PC-9 (cell line): Measurements from ENCODE around the gene ZNF417. TPM values are rescaled to one million over a fixed set of nuclear protein-coding genes. Genes with fewer than 3 reads are reported as not detected.

Experiments
- BruUV-seq: library from RNA; stranded (reverse); fragments of 400-500 nt; replicated peaks from 2 replicates; lab custom pipeline; 2021; lab: Mats Ljungman, UMichigan
- CTCF ChIA-PET: fragments of 300-600 bp; sonication (Branson Sonifier 250); formaldehyde crosslinking; loops from one replicate; lab custom pipeline; 2022; ENCODE audit warnings: antibody characterized with exemption; lab: Charles Lee
- POLR2A ChIA-PET: fragments of 300-600 bp; sonication (Branson Sonifier 250); formaldehyde crosslinking; loops from one replicate; lab custom pipeline; 2022; ENCODE audit warnings: antibody characterized with exemption; ENCODE audit not compliant: unreplicated experiment; lab: Charles Lee
- DNase-seq, 2 experiments: peaks; one replicate each; pipeline versions ENCODE4 v3.0.0 to v3.0.0-alpha.2; 2015 to 2022; ENCODE audit warnings: mixed read lengths in 1 of 2
- H2AFZ ChIP-seq: fragments of 200-600 bp; sonication (generic); 2 replicates; pipeline ENCODE4 v1.8.1; 2017; ENCODE audit warnings: antibody characterized with exemption
- H3F3A ChIP-seq: fragments of 200-600 bp; sonication (generic); 2 replicates; pipeline ENCODE4 v1.8.1; 2017; ENCODE audit warnings: antibody characterized with exemption, mild to moderate bottlenecking, low read depth; ENCODE audit not compliant: insufficient read depth
- H3K27ac ChIP-seq: fragments of 200-600 bp; sonication (generic); 2 replicates; pipeline ENCODE4 v1.6.1; 2016; ENCODE audit warnings: mixed run types
- H3K27me3 ChIP-seq: fragments of 200-600 bp; sonication (generic); 2 replicates; pipeline ENCODE4 v1.6.1; 2016; ENCODE audit warnings: low read depth, mixed run types; ENCODE audit not compliant: insufficient read depth
- H3K36me3 ChIP-seq: fragments of 200-600 bp; sonication (generic); 2 replicates; pipeline ENCODE4 v1.6.1; 2016; ENCODE audit warnings: low read depth, mixed run types
- H3K4me1 ChIP-seq: fragments of 200-600 bp; sonication (generic); replicated peaks from 2 replicates; pipeline ENCODE4 v1.6.1; 2016; ENCODE audit warnings: mixed run types; ENCODE audit not compliant: insufficient read depth
- H3K4me2 ChIP-seq: fragments of 200-600 bp; sonication (generic); 2 replicates; pipeline ENCODE4 v1.6.1; 2017; ENCODE audit warnings: mixed run types
- H3K4me3 ChIP-seq: fragments of 200-600 bp; sonication (generic); 2 replicates; pipeline ENCODE4 v1.6.1; 2016; ENCODE audit warnings: mixed run types
- H3K79me2 ChIP-seq: fragments of 200-600 bp; sonication (generic); 2 replicates; pipeline ENCODE4 v1.6.1; 2017; ENCODE audit warnings: low read depth, mixed run types
- H3K9me2 ChIP-seq: fragments of 200-600 bp; sonication (generic); 2 replicates; pipeline ENCODE4 v1.8.1; 2017; ENCODE audit warnings: mild to moderate bottlenecking; ENCODE audit not compliant: insufficient read depth
- H3K9me3 ChIP-seq: fragments of 200-600 bp; sonication (generic); 2 replicates; pipeline ENCODE4 v1.8.1; 2016; ENCODE audit warnings: low read depth; ENCODE audit not compliant: insufficient read depth
- H4K20me1 ChIP-seq: fragments of 200-600 bp; sonication (generic); 2 replicates; pipeline ENCODE4 v1.8.1; 2017; ENCODE audit not compliant: insufficient read depth
- CTCF ChIP-seq: fragments of 200-600 bp; sonication (generic); conservative IDR thresholded peaks from 2 replicates; pipeline ENCODE4 v1.6.1; 2017; ENCODE audit warnings: mixed run types, antibody characterized with exemption, mild to moderate bottlenecking, moderate library complexity
- EZH2 ChIP-seq: fragments of 200-600 bp; sonication (generic); IDR thresholded peaks from 2 replicates; pipeline ENCODE4 v1.8.0; 2017; ENCODE audit warnings: antibody characterized with exemption, low read depth
- intact Hi-C: fragments of 100-400 bp; cut with micrococcal nuclease; formaldehyde crosslinking; loops from one replicate; pipeline ENCODE4 v1.10.0; 2022; ENCODE audit not compliant: unreplicated experiment
- total RNA-seq: library from RNA; stranded (reverse); gene quantifications from 2 replicates; pipeline ENCODE4 v1.2.3, GENCODE V29; 2021

The ZNF417 gene
- total RNA-seq, 1 experiment from 2014 or later = 19.6 TPM

DNA sequence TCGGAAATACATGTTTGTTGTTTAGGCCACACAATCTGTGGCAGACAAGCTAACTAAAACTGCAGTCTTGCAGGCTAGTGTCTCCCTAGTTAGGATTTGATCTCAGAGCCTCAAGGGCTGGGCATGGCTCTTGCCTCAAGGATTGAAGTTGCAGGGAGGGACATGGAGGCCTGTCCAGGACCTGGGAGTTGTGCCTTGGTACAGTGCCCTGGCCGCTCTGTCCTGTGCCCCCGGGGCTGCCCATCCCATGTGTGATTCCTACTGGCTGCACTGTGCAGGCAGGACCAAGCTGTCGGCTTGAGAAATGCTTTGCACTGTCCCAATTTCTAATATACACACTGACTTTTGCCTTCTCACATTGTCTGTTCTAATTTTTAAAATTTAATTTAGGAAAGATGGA, 38.6 kb upstream of the ZNF417 start:
- Histone ChIP-seq H3F3A (no peaks in the 10 kb centered on the region), H3K36me3 (no peaks in the 10 kb centered on the region), H3K4me3 (no peak overlapping the region), H4K20me1 (no peaks in the 10 kb centered on the region), H3K27ac (no peak overlapping the region), H3K9me2 (no peaks in the 10 kb centered on the region), H3K9me3 (peaks cover 16% of the 10 kb centered on the region; the same call in 1 of the 2 replicates), H3K27me3 (0 out of 2 replicates have a peak, but pooled peaks cover 13% of the 10 kb centered on the region), H3K79me2 (no peaks in the 10 kb centered on the region), H2AFZ (no peak overlapping the region), H3K4me2 (no peak overlapping the region), H3K4me1 (no peaks in the 10 kb centered on the region)
- intact Hi-C loops = no loop called here
- ChIA-PET CTCF (no interaction called here), POLR2A (no interaction called here)
- no TSS peak for BruUV-seq
- no peak for TF ChIP-seq CTCF
- no peak for TF ChIP-seq EZH2
- DNase-seq = no peak

- intact Hi-C loops = no loop called here
- no peak overlapping the region for H3K27ac ChIP-seq
- H3K27me3 ChIP-seq = 0 out of 2 replicates have a peak, but pooled peaks cover 9% of the 10 kb centered on the region
- H3K9me3 ChIP-seq = peaks cover 39% of the 10 kb centered on the region
- CTCF ChIA-PET = no interaction called here
- peaks cover 27% of the 10 kb centered on the region for H3K79me2 ChIP-seq
- H3K4me2 ChIP-seq = no peak overlapping the region
- H4K20me1 ChIP-seq = no peaks in the 10 kb centered on the region
- no peaks in the 10 kb centered on the region for H3K9me2 ChIP-seq
- H2AFZ ChIP-seq = no peak overlapping the region
- TF ChIP-seq EZH2 (no peak), CTCF (no peak)
- peaks cover 9% of the 10 kb centered on the region for H3K4me1 ChIP-seq
- no peak for DNase-seq
- peaks cover 6% of the 10 kb centered on the region; the same call in 1 of the 2 replicates for H3F3A ChIP-seq
- H3K4me3 ChIP-seq = no peak overlapping the region
- BruUV-seq = no TSS peak
- POLR2A ChIA-PET = no interaction called here
- 0 out of 2 replicates have a peak, but pooled peaks cover 9% of the 10 kb centered on the region for H3K36me3 ChIP-seq
Observed at GRCh38 chr19:57949702-57950101, 33.3 kb upstream of the ZNF417 start.

- ChIA-PET CTCF (no interaction called here), POLR2A (no interaction called here)
- H3K4me1 ChIP-seq = peaks cover 9% of the 10 kb centered on the region
- H3K4me2 ChIP-seq = no peak overlapping the region
- no peak overlapping the region for H3K4me3 ChIP-seq
- H3K27me3 ChIP-seq = 0 out of 2 replicates have a peak, but pooled peaks cover 5% of the 10 kb centered on the region
- TF ChIP-seq CTCF (no peak), EZH2 (no peak)
- no TSS peak for BruUV-seq
- H3K9me2 ChIP-seq = no peaks in the 10 kb centered on the region
- no peak overlapping the region for H2AFZ ChIP-seq
- DNase-seq = no peak
- peaks cover 6% of the 10 kb centered on the region; the same call in 1 of the 2 replicates for H3F3A ChIP-seq
- peaks cover 43% of the 10 kb centered on the region for H3K9me3 ChIP-seq
- H3K27ac ChIP-seq = no peak overlapping the region
- H3K36me3 ChIP-seq = 0 out of 2 replicates have a peak, but pooled peaks cover 9% of the 10 kb centered on the region
- H4K20me1 ChIP-seq = no peaks in the 10 kb centered on the region
- H3K79me2 ChIP-seq = peaks cover 27% of the 10 kb centered on the region
- intact Hi-C loops = no loop called here
Observed at GRCh38 chr19:57949296-57949695, 32.9 kb upstream of the ZNF417 start.
